WERI-Rb-1 (cell line): Measurements from ENCODE around the gene RGS6.
"Not testable (repeated sequence)": the region's sequence is repeated elsewhere in the genome, so short reads cannot be mapped to it uniquely, and the experiment has no call there.

Experiments
- DNase-seq: peaks from one replicate; pipeline ENCODE4 v3.0.0-alpha.2; 2020
- H3K27ac ChIP-seq: fragments of 250-450 bp; sonication (Bioruptor Pico); 2 replicates; pipeline ENCODE4 v1.5.1; 2020; ENCODE audit warnings: mild to moderate bottlenecking, moderate library complexity
- H3K27me3 ChIP-seq: fragments of 250-450 bp; sonication (Bioruptor Pico); 2 replicates; pipeline ENCODE4 v1.5.1; 2021; ENCODE audit warnings: mild to moderate bottlenecking, low read depth, moderate library complexity; ENCODE audit not compliant: insufficient read depth, severe bottlenecking
- H3K36me3 ChIP-seq: fragments of 250-450 bp; sonication (Bioruptor Pico); 2 replicates; pipeline ENCODE4 v1.5.1; 2020; ENCODE audit warnings: mild to moderate bottlenecking, moderate library complexity
- H3K4me3 ChIP-seq: 2 replicates; pipeline ENCODE4 v1.5.1; 2011; ENCODE audit warnings: low read depth, mild to moderate bottlenecking, control low read depth, low read length
- H3K9me3 ChIP-seq: fragments of 250-450 bp; sonication (Bioruptor Pico); 2 replicates; pipeline ENCODE4 v1.5.1; 2021; ENCODE audit warnings: mild to moderate bottlenecking, moderate library complexity; ENCODE audit not compliant: severe bottlenecking
- CTCF ChIP-seq: IDR thresholded peaks from 2 replicates; pipeline ENCODE4 v1.5.1; 2011; ENCODE audit warnings: low read depth, mild to moderate bottlenecking, control low read depth, inconsistent platforms, low read length

Gene RGS6

GRCh38 chr14:72476657-72477499 is 544.6 kb downstream of the RGS6 start:
- DNase-seq = no peak
- TF ChIP-seq CTCF = no peak
- Histone ChIP-seq H3K27me3 (no peaks in the 10 kb centered on the region), H3K27ac (no peak overlapping the region), H3K9me3 (no peaks in the 10 kb centered on the region), H3K36me3 (no peaks in the 10 kb centered on the region), H3K4me3 (no peak overlapping the region)

DNA sequence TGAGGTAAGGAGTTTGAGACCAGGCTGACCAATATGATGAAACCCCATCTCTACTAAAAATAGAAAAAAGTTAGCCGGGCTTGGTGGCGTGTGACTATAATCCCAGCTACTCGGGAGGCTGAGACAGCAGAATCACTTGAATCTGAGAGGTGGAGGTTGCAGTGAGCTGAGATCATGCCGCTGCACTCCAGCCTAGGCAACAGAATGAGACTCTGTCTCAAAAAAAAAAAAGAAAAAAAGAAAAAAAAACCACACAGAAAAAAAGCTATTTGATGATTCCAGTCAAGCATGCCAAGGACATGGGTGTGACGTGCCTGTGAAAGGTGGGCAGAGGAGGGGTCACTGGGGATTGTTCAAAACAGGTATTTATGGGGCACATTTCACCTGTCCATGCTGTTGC is 545.3 kb downstream of the RGS6 start:
- H3K4me3 ChIP-seq, H3K27ac ChIP-seq, H3K9me3 ChIP-seq, H3K27me3 ChIP-seq, H3K36me3 ChIP-seq, DNase-seq: not testable (repeated sequence)

DNA sequence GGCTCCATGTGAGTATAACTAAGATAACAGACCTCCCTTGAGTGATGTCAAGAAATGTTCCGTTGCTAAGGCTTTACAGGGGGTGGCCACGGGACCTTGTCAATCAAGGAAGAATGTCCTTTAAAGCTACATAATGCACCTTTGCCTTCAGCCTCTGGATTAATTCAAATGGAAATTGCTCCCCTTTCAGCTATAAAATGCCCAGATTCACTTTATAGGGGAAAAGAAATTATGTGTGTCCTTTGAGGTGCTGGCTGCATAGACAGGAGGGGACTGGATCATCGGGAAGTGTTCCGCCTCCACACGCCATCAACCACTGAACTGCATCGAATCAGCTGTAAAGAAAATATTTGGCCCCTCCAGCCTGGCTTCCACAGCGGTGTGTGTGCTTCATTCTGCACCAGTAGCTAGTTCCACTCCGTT is 546.3 kb downstream of the RGS6 start:
- no peak overlapping the region for H3K4me3 ChIP-seq
- no peak for DNase-seq
- no peak for TF ChIP-seq CTCF
- no peaks in the 10 kb centered on the region for H3K27me3 ChIP-seq
- H3K27ac ChIP-seq = no peak overlapping the region
- H3K9me3 ChIP-seq = no peaks in the 10 kb centered on the region
- no peaks in the 10 kb centered on the region for H3K36me3 ChIP-seq

DNA sequence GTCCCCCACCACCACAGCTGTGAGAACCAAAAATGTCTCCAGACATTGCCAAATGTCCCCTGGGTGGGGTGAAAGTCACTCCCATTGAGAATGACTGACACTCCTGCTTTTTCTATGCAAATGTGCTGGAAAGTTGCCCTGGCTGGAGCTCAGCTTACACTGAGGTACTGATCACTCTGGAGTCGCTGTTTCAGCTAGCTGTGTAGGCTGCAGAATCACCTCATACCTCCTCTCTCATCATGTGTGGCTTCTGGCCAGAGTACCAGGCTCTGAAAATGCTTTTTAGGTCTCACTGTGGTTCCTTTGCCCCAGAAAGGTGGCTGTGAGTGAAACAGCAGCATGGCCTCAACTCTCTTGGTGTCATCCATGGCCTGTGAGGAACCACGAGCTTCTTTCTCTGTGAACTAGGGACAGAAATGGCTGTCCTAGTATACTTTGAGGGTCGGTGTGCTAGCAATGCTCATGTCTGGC is 547.3 kb downstream of the RGS6 start:
- H3K27me3 ChIP-seq = no peaks in the 10 kb centered on the region
- no peak for DNase-seq

GRCh38 chr14:72480464-72481243 is 548.4 kb downstream of the RGS6 start:
- H3K4me3 ChIP-seq = no peak overlapping the region
- no peak for DNase-seq
- no peaks in the 10 kb centered on the region for H3K9me3 ChIP-seq
- H3K27me3 ChIP-seq = no peaks in the 10 kb centered on the region
- no peak for TF ChIP-seq CTCF
- H3K36me3 ChIP-seq = no peaks in the 10 kb centered on the region
- no peak overlapping the region for H3K27ac ChIP-seq

More for the DNA sequence above, 547.3 kb downstream of the RGS6 start:
- H3K4me3 ChIP-seq = no peak overlapping the region
- H3K36me3 ChIP-seq = no peaks in the 10 kb centered on the region
- no peak for TF ChIP-seq CTCF
- H3K9me3 ChIP-seq = no peaks in the 10 kb centered on the region
- H3K27ac ChIP-seq = no peak overlapping the region

DNA sequence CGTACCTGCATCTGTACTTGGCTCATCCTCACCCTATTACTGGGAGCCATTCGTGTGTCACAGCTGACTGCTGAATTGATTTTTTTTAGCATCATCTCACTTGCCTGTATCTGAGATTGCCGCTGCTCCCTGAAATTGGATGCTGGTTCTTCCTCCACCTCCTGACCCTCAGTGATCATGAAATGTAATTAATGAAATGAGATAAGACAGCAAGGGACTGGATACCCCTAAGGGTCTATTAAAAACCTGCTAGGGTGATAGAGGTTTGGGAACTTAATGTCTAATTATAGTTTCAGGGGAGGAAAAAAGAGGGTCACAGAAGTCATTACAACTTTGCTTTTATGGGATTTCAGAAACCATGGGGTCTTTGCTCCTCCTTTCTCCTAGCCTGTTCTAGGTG is 551.1 kb downstream of the RGS6 start:
- Histone ChIP-seq H3K27me3 (no peaks in the 10 kb centered on the region), H3K36me3 (no peaks in the 10 kb centered on the region), H3K4me3 (no peak overlapping the region), H3K9me3 (peaks cover 5% of the 10 kb centered on the region), H3K27ac (no peak overlapping the region)
- no peak for DNase-seq
- no peak for TF ChIP-seq CTCF
